WTC11 (cell line): Measurements from ENCODE around the gene NAT9. TPM values are rescaled to one million over a fixed set of nuclear protein-coding genes. Genes with fewer than 3 reads are reported as not detected.

Experiments
- ATAC-seq: fragments of 200-7000 bp; cut with Tn5 transposase; 2 replicates; pipeline ENCODE4 v1.10.0; 2021; ENCODE audit warnings: mild to moderate bottlenecking, moderate library complexity
- CTCF ChIA-PET: fragments of 300-600 bp; sonication (Branson Sonifier 250); formaldehyde crosslinking; loops from one replicate; lab custom pipeline; 2021; ENCODE audit warnings: antibody characterized with exemption; lab: Charles Lee
- POLR2A ChIA-PET: fragments of 350-600 bp; sonication (Branson Sonifier 250); formaldehyde crosslinking; loops from one replicate; lab custom pipeline; 2021; ENCODE audit warnings: antibody characterized with exemption; lab: Charles Lee
- DNase-seq: peaks from one replicate; pipeline ENCODE4 v3.0.0; 2021; ENCODE audit warnings: low spot score
- H3K27ac Mint-ChIP-seq: 2 replicates; pipeline ENCODE4 v1.8.0; 2021; ENCODE audit warnings: mixed read lengths
- H3K27me3 Mint-ChIP-seq: 2 replicates; pipeline ENCODE4 v1.8.0; 2021; ENCODE audit warnings: low read depth, mild to moderate bottlenecking, moderate library complexity, mixed read lengths
- H3K36me3 Mint-ChIP-seq: 2 replicates; pipeline ENCODE4 v1.8.0; 2021; ENCODE audit warnings: mixed read lengths
- H3K4me1 Mint-ChIP-seq: 2 replicates; pipeline ENCODE4 v1.8.0; 2022; ENCODE audit warnings: mixed read lengths
- H3K4me3 Mint-ChIP-seq: 2 replicates; pipeline ENCODE4 v1.8.0; 2021; ENCODE audit warnings: mild to moderate bottlenecking, moderate library complexity, mixed read lengths
- H3K9me3 Mint-ChIP-seq: 2 replicates; pipeline ENCODE4 v1.8.0; 2021; ENCODE audit warnings: mixed read lengths
- ATF6 ChIP-seq: sonication (generic); formaldehyde crosslinking; IDR thresholded peaks from 2 replicates; pipeline ENCODE4 v1.8.1; 2023; ENCODE audit warnings: mild to moderate bottlenecking, missing genetic modification reagents
- ESRRA ChIP-seq: sonication (generic); formaldehyde crosslinking; IDR thresholded peaks from 2 replicates; pipeline ENCODE4 v1.8.1; 2022; ENCODE audit warnings: mild to moderate bottlenecking, missing genetic modification reagents, borderline replicate concordance
- IRF2 ChIP-seq: sonication (generic); formaldehyde crosslinking; IDR thresholded peaks from 2 replicates; pipeline ENCODE4 v1.8.0; 2022; ENCODE audit warnings: low read depth, missing genetic modification reagents, borderline replicate concordance
- MAX ChIP-seq: sonication (generic); formaldehyde crosslinking; IDR thresholded peaks from 2 replicates; pipeline ENCODE4 v1.8.0; 2022; ENCODE audit warnings: mild to moderate bottlenecking, missing genetic modification reagents
- NFATC4 ChIP-seq: fragments of 250-450 bp; sonication (Bioruptor Pico); IDR thresholded peaks from 2 replicates; pipeline ENCODE4 v1.9.0; 2021; ENCODE audit warnings: mild to moderate bottlenecking
- NR1H2 ChIP-seq: sonication (generic); formaldehyde crosslinking; IDR thresholded peaks from 2 replicates; pipeline ENCODE4 v1.9.0; 2021; ENCODE audit warnings: mild to moderate bottlenecking, moderate library complexity, missing genetic modification reagents
- SP1 ChIP-seq: sonication (generic); formaldehyde crosslinking; conservative IDR thresholded peaks from 2 replicates; pipeline ENCODE4 v1.8.1; 2022; ENCODE audit warnings: missing genetic modification reagents
- ZNF138 ChIP-seq: sonication (generic); formaldehyde crosslinking; conservative IDR thresholded peaks from 2 replicates; pipeline ENCODE4 v1.8.1; 2022; ENCODE audit warnings: mild to moderate bottlenecking, moderate library complexity, missing genetic modification reagents
- total RNA-seq: library from RNA; stranded (reverse); gene quantifications from 3 replicates; pipeline ENCODE4 v1.2.3, GENCODE V29; 2021
- TF ChIP-seq, protein P1 (sequence below): sonication (generic); formaldehyde crosslinking; IDR thresholded peaks from 2 replicates; pipeline ENCODE4 v1.8.1; 2023; ENCODE audit warnings: mild to moderate bottlenecking, missing genetic modification reagents, moderate library complexity
- TF ChIP-seq, protein P2 (sequence below): fragments of 250-450 bp; sonication (Bioruptor Pico); conservative IDR thresholded peaks from 2 replicates; pipeline ENCODE4 v1.9.0; 2021; ENCODE audit warnings: mild to moderate bottlenecking

The NAT9 gene
- total RNA-seq, 1 experiment from 2014 or later: 67.1 TPM

GRCh38 chr17:74814453-74814852 is 38.3 kb upstream of the NAT9 start:
- DNase-seq: no peak
- CTCF ChIA-PET: no interaction called here

GRCh38 chr17:74812109-74813009 is 36.2 kb upstream of the NAT9 start:
- ChIA-PET POLR2A (no interaction called here), CTCF (interaction anchor here (0.6 to 1.9 kb wide), 7 partner anchors 11 to 148 kb away, joined by 3 to 6 read pairs (median 3); no protein-coding TSS in a partner anchor)
- TF ChIP-seq, protein P1, sequence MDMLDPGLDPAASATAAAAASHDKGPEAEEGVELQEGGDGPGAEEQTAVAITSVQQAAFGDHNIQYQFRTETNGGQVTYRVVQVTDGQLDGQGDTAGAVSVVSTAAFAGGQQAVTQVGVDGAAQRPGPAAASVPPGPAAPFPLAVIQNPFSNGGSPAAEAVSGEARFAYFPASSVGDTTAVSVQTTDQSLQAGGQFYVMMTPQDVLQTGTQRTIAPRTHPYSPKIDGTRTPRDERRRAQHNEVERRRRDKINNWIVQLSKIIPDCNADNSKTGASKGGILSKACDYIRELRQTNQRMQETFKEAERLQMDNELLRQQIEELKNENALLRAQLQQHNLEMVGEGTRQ (CRISPR knock-in tag): peak; percentile 51; the same call in 1 of the 2 replicates
- TF ChIP-seq SP1: no peak
- no peak for DNase-seq
- no peak for ATAC-seq
- Mint-ChIP-seq H3K4me1 (peaks cover 8% of the 10 kb centered on the region), H3K27ac (no peak overlapping the region; the same call in 1 of the 2 replicates), H3K4me3 (peak overlapping the region; percentile 27; the same call in 1 of the 2 replicates), H3K9me3 (no peaks in the 10 kb centered on the region), H3K27me3 (no peaks in the 10 kb centered on the region), H3K36me3 (no peaks in the 10 kb centered on the region; the same call in 1 of the 2 replicates)

More at GRCh38 chr17:74814453-74814852, 38.3 kb upstream of the NAT9 start:
- H3K4me1 Mint-ChIP-seq: peaks cover 8% of the 10 kb centered on the region
- no peak for TF ChIP-seq MAX (CRISPR knock-in tag)
- TF ChIP-seq IRF2 (CRISPR knock-in tag): no peak
- TF ChIP-seq NR1H2: no peak
- POLR2A ChIA-PET: no interaction called here
- no peak overlapping the region for H3K4me3 Mint-ChIP-seq
- no peaks in the 10 kb centered on the region; the same call in 1 of the 2 replicates for H3K36me3 Mint-ChIP-seq
- H3K27me3 Mint-ChIP-seq: peaks cover 2% of the 10 kb centered on the region; the same call in 1 of the 2 replicates
- H3K9me3 Mint-ChIP-seq: no peaks in the 10 kb centered on the region
- no peak for ATAC-seq
- no peak overlapping the region for H3K27ac Mint-ChIP-seq

- ChIA-PET POLR2A (no interaction called here), CTCF (no interaction called here)
- H3K4me1 Mint-ChIP-seq: peaks cover 8% of the 10 kb centered on the region
- ATAC-seq (no peak), DNase-seq (no peak)
- H3K36me3 Mint-ChIP-seq: no peaks in the 10 kb centered on the region; the same call in 1 of the 2 replicates
- H3K4me3 Mint-ChIP-seq: no peak overlapping the region
- H3K9me3 Mint-ChIP-seq: no peaks in the 10 kb centered on the region
- H3K27ac Mint-ChIP-seq: no peak overlapping the region
- H3K27me3 Mint-ChIP-seq: no peaks in the 10 kb centered on the region
- TF ChIP-seq NFATC4 (no peak), ATF6 (CRISPR knock-in tag) (no peak), ZNF138 (no peak), ESRRA (CRISPR knock-in tag) (no peak)
- TF ChIP-seq, protein P2, sequence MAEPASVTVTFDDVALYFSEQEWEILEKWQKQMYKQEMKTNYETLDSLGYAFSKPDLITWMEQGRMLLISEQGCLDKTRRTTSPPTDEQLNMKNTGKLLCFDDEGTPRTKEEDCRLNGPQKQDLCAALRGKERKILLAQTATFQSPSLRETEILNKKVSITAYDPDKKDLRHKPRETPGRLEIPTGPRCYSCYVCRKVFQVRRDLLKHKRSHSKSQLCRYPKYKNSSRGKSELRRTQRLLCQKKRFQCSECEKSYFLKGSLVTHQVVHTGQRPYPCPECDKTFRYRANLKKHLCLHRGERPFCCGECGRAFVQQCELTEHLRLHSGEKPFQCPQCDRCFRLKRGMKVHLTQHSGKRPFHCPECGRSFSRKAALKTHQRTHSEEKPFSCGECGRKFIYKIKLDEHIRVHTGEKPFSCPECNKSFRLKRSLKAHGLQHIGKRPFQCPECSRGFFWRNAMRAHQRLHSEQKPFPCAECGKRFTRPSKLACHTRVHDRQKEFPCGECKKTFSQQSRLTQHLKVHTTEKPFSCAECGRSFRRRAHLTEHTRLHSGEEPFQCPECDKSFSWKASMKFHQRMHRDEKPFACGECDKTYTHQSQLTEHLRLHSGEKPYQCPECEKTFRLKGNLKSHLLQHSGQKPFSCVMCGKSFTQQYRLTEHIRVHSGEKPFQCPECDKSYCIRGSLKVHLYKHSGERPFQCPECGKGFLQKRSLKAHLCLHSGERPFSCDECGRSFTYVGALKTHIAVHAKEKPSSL (CRISPR knock-in tag): no peak
These were observed 34.7 kb upstream of the NAT9 start for GRCh38 chr17:74810699-74811485.
